Embryonic facial prominence (tissue), 1 donor: ENCODE measurements around the gene RAB31.

Experiments
- DNase-seq: peaks from one replicate; pipeline ENCODE4 v3.0.0-alpha.2; 2016; ENCODE audit errors: extremely low spot score

RAB31 gene

GRCh38 chr18:9712611-9713010, 4.5 kb downstream of the RAB31 start:
- DNase-seq, result no peak

DNA sequence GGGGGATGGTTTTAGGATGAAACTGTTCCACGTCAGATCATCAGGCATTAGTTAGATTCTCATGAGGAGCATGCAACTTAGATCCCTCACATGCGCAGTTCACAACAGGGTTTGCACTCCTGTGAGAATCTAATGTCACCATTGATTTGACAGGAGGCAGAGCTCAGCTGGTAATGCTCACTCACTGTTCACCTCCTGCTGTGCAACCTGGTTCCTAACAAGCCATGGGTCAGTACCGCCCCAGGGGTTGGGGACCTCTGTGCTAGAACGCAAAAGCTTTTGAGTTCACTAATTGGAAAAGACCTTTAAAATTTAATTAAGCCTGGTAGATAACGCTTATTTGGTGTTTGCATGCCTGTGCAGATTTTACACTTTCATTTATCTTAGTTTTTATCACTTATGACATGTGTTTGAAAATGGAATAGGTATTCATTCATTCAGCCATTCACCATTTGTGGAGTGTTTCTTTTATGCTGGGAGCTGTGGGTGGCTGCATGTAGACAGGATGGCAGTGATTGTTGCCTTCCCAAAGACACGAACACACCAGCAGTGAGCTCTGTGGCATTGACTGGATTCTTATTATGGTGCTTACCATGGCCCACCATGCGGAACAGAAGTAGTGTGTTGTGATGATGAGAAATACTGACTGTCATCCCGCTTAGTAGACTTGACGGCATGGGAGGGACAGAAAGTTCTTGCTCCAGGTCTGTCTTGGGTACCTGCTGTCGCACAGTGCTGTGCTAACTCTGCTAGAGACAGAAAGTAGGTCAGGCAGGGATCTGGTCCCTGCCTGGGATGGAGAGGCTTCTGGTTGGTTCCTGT, 6.4 kb downstream of the RAB31 start:
- DNase-seq, result no peak

DNA sequence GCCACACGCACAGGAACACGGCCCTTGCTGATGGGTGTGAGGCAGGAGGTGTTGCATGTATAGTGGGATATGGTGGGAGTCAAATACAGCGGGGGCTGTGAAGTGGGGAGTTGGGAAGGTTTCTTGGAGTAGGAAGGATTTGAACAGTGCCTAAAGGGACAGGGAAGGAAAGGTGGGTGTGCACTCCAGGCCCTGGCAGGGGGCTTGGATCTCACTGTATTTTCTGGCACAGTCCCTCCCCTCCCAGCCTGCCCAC, 6.9 kb downstream of the RAB31 start:
- no peak for DNase-seq

DNA sequence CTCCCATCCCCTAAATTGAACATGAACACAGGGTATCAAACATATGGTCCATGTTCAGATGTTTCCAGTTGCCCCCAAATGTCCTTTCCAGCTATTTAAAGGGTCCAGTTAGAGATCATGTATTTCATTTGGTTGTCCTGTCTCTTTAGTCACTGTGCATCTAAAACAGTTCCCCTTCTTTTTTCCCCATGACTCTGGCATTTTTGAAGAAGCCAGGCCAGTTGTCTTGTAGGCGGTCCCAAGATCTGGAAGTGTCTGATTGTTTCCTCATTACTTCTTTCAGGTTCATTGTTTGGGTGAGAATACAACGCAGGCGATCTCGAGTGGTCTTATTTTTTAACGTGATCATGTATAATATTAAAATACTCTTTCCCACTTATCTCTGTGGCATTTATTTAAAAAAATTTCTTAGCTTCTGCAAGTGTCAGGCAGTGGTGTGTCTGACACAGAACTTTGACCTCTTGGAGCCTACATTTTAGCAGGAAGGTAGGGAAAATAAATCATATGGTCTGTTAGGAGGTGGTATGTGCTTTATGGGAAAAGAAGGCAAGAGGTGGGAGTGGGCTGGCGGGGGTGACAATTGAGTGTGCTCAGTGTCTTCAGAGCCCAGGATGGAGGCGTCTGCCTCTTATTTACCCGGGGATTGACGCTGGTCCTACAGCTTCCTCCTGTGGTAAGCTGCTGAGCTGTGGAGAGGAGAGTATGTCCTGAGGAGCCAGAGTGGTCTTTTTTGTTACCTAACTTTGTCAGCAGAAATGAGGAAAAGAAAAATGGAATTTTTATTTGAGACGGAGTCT, 8.1 kb downstream of the RAB31 start:
- no peak for DNase-seq

DNA sequence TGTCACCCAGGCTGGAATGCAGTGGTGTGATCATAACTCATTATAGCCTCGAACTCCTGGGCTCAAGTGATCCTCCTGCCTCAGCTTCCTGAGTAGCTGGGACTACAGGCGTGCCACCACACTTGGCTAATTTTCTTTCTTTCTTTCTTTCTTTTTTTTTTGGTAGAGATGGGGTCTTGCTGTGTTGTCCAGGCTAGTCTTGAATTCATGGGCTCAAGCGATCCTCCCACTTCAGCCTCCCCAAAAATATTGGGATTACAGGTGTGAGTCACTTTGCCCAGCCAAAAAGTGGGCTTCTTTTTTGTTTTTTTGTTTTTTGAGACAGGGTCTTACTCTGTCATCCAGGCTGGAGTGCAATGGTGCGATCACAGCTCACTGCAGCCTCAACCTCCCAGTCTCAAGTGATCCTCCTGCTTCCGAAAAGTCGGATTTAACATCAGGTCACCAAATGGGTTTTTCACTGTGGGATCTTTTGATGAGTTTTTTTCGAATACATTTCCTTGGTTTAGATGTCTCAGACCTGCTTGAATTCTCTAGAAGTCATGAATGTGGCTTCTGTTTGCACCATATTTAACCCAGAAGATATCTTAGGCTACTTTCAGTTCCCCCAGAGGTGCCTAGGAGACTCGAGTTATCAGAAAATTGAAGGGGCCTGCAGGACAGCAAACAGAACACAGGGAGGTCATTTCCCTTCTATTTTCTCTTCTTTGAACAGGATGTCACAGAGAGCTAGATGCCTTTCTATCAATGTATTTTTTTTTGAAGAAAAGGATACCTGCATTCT, 8.9 kb downstream of the RAB31 start:
- DNase-seq, result no peak

DNA sequence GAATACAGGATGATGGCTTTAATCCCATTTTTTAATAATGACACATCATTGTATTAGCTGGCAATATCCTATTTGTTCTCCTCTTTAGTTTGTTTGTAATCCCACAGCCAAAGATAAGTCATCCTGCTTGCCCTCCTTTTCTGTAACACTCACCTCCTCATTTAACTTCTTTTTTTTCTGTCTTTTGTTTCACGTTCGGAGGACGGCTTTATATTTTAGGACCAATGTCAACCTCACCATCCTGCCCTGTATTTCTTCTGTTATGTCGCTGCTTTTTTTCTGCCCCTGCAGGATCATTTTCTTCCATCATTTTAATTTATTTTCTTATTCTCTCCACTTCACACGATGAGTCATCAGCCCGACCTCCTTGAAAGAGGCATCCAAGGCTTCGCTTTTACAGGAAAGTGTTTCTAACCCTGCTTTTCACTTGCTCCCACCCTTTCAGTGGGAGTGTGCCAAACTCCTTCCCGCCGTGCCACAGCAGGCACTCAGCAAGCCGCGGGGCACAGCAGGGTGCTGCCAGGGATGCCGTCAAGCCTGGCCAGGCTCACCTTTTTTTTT, 11.4 kb downstream of the RAB31 start:
- no peak for DNase-seq

DNA sequence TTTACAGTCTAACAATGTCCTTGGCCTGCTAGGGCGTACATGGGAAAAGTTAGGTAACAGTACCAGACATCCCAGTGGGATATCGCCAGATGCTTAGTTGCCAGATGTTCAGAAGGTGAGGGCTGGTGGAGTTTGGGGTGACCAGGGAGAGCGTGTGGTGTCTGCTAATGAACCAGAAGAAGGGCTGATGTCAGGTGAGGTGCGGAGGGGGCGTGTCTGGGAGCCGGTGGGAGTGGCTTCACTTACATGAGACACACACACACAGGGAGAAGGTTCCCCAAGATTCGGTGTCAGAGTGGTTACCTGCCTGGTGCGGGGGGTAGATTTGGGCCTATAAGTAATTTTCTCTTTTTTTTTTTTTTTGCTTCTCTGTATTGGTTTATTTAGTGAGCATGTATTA, 12.2 kb downstream of the RAB31 start:
- no peak for DNase-seq

GRCh38 chr18:9721893-9722550, 13.9 kb downstream of the RAB31 start:
- DNase-seq, result no peak

DNA sequence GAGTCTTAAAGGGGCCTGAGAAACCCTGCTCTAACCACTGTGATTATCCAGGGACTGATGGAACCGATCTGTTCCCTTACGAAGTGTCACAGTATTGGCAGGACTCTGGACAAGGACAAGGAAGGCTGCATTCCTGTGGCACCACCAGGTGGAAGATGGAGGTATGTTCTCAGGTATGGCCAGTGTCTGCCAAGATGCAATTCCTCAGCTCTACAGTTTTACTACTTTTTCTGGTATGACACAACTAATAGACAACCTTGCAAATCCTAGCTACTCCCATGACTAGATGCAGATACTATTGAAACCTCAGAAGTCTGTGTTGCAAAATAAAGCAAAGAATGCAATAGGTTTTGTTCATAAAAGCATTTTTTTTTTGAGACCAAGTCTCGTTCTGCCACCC, 14.6 kb downstream of the RAB31 start:
- no peak for DNase-seq

DNA sequence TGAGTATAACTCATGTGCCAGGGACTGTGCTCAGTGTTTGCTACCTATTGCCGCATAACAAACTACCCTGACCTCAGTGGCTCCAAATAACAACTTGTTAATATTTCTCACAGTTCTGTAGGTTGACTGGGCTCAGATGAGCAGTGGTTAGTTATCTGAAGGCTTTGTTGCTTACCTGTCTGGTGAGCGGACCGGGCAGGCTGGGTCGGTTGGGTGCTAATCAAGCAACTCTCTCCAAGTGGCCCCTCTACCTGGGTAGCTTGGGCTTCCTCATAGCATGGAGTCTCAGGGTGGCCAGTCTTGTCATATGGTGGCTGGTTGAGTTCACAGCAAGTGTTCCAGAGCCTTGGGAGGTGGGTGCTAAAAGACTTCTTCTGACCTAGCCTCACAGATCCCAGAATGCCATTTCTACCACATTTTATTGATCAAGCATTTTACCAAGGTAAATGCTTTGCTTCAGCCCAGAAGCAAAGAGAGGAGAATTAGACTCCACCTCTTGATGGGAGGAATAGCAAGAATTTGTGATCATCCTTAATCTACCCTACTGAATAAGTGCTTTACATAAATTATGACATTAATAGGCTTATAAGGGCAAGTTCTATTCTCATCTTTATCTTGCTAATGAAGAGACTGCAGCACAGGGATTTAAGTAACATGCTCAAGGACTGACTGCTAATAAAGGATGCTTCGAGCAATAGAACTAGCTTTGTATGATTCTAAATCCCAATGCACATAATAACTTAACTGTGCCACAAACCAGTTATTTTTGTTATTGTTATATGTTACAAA, 16.9 kb downstream of the RAB31 start:
- DNase-seq, result no peak

DNA sequence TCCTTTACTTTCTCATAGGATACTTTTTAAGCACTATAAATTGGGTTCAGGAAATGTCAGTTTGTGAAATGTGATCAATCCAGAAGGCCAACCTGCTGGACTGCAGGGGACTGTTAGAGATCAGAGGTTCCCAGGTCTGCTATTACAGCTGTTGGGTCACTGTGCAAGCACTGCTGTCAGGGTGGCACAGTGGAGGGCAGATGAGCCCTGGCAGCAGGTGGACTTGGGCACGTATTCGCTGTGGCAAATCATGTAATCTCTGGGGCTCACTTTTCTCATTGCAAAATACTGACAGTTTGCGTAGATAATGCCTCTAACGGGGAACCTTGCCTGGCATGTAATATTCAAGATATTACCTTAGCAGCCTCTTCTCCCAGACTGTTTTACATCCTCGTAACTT, 18.1 kb downstream of the RAB31 start:
- DNase-seq, result no peak

- no peak for DNase-seq
These were observed 18.8 kb downstream of the RAB31 start for GRCh38 chr18:9726936-9727335.

- DNase-seq, result no peak
These were observed 22.7 kb downstream of the RAB31 start for GRCh38 chr18:9730786-9731185.

- DNase-seq, result no peak
These were observed 23.3 kb downstream of the RAB31 start for GRCh38 chr18:9731380-9731779.

DNA sequence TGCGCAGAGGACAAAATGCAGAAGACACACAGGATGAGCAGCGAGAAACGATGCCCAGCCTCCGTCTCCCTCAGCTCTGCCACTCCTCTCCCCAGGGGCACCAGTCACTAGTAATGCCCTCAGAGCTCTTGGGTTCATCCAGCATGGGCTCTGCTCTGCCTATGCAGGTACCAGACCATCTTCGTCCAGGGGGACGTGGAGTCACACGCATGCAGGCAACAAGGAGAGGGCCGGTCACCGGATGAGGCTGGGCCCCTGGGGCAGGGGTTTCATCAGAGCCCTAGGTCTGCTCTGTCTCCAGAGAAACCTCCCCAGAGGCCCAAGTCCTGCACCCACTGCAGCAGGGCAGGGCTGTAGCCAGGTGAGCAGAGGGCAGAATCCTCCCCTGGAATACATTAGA, 23.9 kb downstream of the RAB31 start:
- no peak for DNase-seq

- no peak for DNase-seq
These were observed 26.1 kb downstream of the RAB31 start for GRCh38 chr18:9734189-9734588.

- DNase-seq, result no peak
These were observed 27.1 kb downstream of the RAB31 start for GRCh38 chr18:9735238-9735637.

DNA sequence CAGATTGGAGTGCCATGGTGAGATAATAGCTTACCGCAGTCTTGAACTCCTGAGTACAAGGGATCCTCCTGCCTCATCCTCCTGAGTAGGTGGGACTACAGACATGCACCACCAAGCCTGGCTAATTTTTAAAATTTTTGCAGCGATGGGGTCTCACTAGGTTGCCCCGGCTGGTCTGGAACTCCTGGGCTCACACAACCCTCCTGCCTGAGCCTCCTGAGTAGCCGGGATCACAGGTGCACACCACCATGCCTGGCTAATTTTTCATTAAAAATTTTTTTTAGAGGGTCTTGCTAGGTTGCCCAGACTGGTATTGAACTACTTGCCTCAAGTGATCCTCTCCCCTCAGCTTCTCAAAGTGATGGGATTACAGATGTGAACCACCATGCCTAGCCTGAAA, 27.8 kb downstream of the RAB31 start:
- DNase-seq, result no peak

- DNase-seq, result no peak
These were observed 28.3 kb downstream of the RAB31 start for GRCh38 chr18:9736286-9736835.

GRCh38 chr18:9737006-9737405, 28.9 kb downstream of the RAB31 start:
- DNase-seq, result no peak
